ENCODE data around the gene C1QTNF9. TPM values are rescaled to one million over a fixed set of nuclear protein-coding genes. Genes with fewer than 3 reads are reported as not detected.

Gene C1QTNF9
- polyA plus RNA-seq, 1 donor (not counting 4 experiments of a cell fraction or from before 2014, with no cell fraction given) = not detected

GRCh38 chr13:24299488-24300114 lies 9.8 kb upstream of the C1QTNF9 start:
- no peak for DNase-seq (ENCODE audit: low read depth, low spot score)
- dilution Hi-C loops (cut with MboI; ENCODE audit: extremely low pct_ligation_motif_present, low sequenced_read_pairs) = no loop called here
- no peak for FAIRE-seq
- H2AFZ ChIP-seq (ENCODE audit: control insufficient read depth, low read length) = no peak overlapping the region
- H3K27me3 ChIP-seq (ENCODE audit: control insufficient read depth, extremely low read depth, insufficient read depth, low read length) = no peaks in the 10 kb centered on the region
- H3K4me3 ChIP-seq (ENCODE audit: control insufficient read depth in 2 of 3, extremely low read depth in 1 of 3, insufficient read depth in 2 of 3, low read depth in 1 of 3, low read length in 3 of 3) = no peak overlapping the region
- no peaks in the 10 kb centered on the region for H3K9me1 ChIP-seq (ENCODE audit: control insufficient read depth, extremely low read depth, insufficient read depth, low read length)
- H3K4me1 ChIP-seq (ENCODE audit: control insufficient read depth, extremely low read depth, insufficient read depth, low read length) = no peaks in the 10 kb centered on the region
- H3K36me3 ChIP-seq (ENCODE audit: control insufficient read depth in 2 of 2, extremely low read depth in 1 of 2, insufficient read depth in 2 of 2, low read length in 2 of 2) = no peaks in the 10 kb centered on the region
- H4K20me1 ChIP-seq (ENCODE audit: control insufficient read depth, extremely low read depth, insufficient read depth, low read length) = no peaks in the 10 kb centered on the region
- H3K9me3 ChIP-seq (ENCODE audit: control insufficient read depth, low read depth, low read length) = no peaks in the 10 kb centered on the region
- H3K79me2 ChIP-seq (ENCODE audit: control insufficient read depth, insufficient read depth, low read length) = no peaks in the 10 kb centered on the region
- H3K27ac ChIP-seq (ENCODE audit: control insufficient read depth, insufficient read depth, low read length) = no peak overlapping the region
- no peak overlapping the region for H3K4me2 ChIP-seq (ENCODE audit: control insufficient read depth, extremely low read depth, insufficient read depth, low read depth, low read length)
- TF ChIP-seq CTCF (optimal IDR thresholded peaks at IDR 0.05 in 1 of 3, IDR thresholded peaks at IDR 0.05 in 1 of 3, conservative IDR thresholded peaks at IDR 0.05 in 1 of 3; ENCODE audit: extremely low read depth in 1 of 3, insufficient read depth in 2 of 3, low read length in 3 of 3) (no peak), EZH2 (IDR thresholded peaks at IDR 0.05; ENCODE audit: low read length) (no peak)
- no peak overlapping the region for H3K9ac ChIP-seq (ENCODE audit: control insufficient read depth, extremely low read depth, insufficient read depth, low read length)

GRCh38 chr13:24301434-24301833 lies 7.9 kb upstream of the C1QTNF9 start:
- H4K20me1 ChIP-seq (ENCODE audit: control insufficient read depth, extremely low read depth, insufficient read depth, low read length) = no peaks in the 10 kb centered on the region
- H3K9me3 ChIP-seq (ENCODE audit: control insufficient read depth, low read depth, low read length) = no peaks in the 10 kb centered on the region
- H3K36me3 ChIP-seq (ENCODE audit: control insufficient read depth in 2 of 2, extremely low read depth in 1 of 2, insufficient read depth in 2 of 2, low read length in 2 of 2) = no peaks in the 10 kb centered on the region
- H3K27me3 ChIP-seq (ENCODE audit: control insufficient read depth, extremely low read depth, insufficient read depth, low read length) = no peaks in the 10 kb centered on the region
- no peak for TF ChIP-seq EZH2 (IDR thresholded peaks at IDR 0.05; ENCODE audit: low read length)
- no peak for TF ChIP-seq CTCF (optimal IDR thresholded peaks at IDR 0.05 in 1 of 3, IDR thresholded peaks at IDR 0.05 in 1 of 3, conservative IDR thresholded peaks at IDR 0.05 in 1 of 3; ENCODE audit: extremely low read depth in 1 of 3, insufficient read depth in 2 of 3, low read length in 3 of 3)
- no peak overlapping the region for H3K4me2 ChIP-seq (ENCODE audit: control insufficient read depth, extremely low read depth, insufficient read depth, low read depth, low read length)
- H3K27ac ChIP-seq (ENCODE audit: control insufficient read depth, insufficient read depth, low read length) = no peak overlapping the region
- no peak overlapping the region for H3K4me3 ChIP-seq (ENCODE audit: control insufficient read depth in 2 of 3, extremely low read depth in 1 of 3, insufficient read depth in 2 of 3, low read depth in 1 of 3, low read length in 3 of 3)
- no peaks in the 10 kb centered on the region for H3K9me1 ChIP-seq (ENCODE audit: control insufficient read depth, extremely low read depth, insufficient read depth, low read length)
- H3K4me1 ChIP-seq (ENCODE audit: control insufficient read depth, extremely low read depth, insufficient read depth, low read length) = no peaks in the 10 kb centered on the region
- DNase-seq (ENCODE audit: low read depth, low spot score) (no peak), FAIRE-seq (no peak)
- dilution Hi-C loops (cut with MboI; ENCODE audit: extremely low pct_ligation_motif_present, low sequenced_read_pairs) = no loop called here
- no peak overlapping the region for H3K9ac ChIP-seq (ENCODE audit: control insufficient read depth, extremely low read depth, insufficient read depth, low read length)
- no peaks in the 10 kb centered on the region for H3K79me2 ChIP-seq (ENCODE audit: control insufficient read depth, insufficient read depth, low read length)
- H2AFZ ChIP-seq (ENCODE audit: control insufficient read depth, low read length) = no peak overlapping the region
